SK-N-SH treated with all-trans-retinoic acid at 6 μM for 48 hours (cell line): ENCODE results near the gene KRT84.

ENCODE experiments used
- ISL1 ChIP-seq: fragments of 250-450 bp; sonication (Bioruptor Pico); IDR thresholded peaks from 2 replicates; pipeline ENCODE4 v2.1.2; 2022; ENCODE audit warnings: mild to moderate bottlenecking, moderate library complexity
- PPARA ChIP-seq: fragments of 250-450 bp; sonication (Bioruptor Pico); IDR thresholded peaks from 2 replicates; pipeline ENCODE4 v1.5.0; 2020; ENCODE audit warnings: mild to moderate bottlenecking, borderline replicate concordance
- RARB ChIP-seq: fragments of 250-450 bp; sonication (Bioruptor Pico); IDR thresholded peaks from 2 replicates; pipeline ENCODE4 v1.8.0; 2021; ENCODE audit warnings: mild to moderate bottlenecking, moderate library complexity
- TOX ChIP-seq: fragments of 250-450 bp; sonication (Bioruptor Pico); IDR thresholded peaks from 2 replicates; pipeline ENCODE4 v1.8.0; 2021; ENCODE audit warnings: mild to moderate bottlenecking, moderate library complexity, borderline replicate concordance
- ZFP30 ChIP-seq: fragments of 450-650 bp; formaldehyde crosslinking; IDR thresholded peaks from 2 replicates; pipeline ENCODE4 v1.5.0; 2022; ENCODE audit warnings: mild to moderate bottlenecking, moderate library complexity
- ZNF565 ChIP-seq: fragments of 450-650 bp; formaldehyde crosslinking; conservative IDR thresholded peaks from 2 replicates; pipeline ENCODE4 v1.5.0; 2020; ENCODE audit warnings: low read depth, mild to moderate bottlenecking, moderate library complexity
- ZNF70 ChIP-seq: fragments of 450-650 bp; formaldehyde crosslinking; IDR thresholded peaks from 2 replicates; pipeline ENCODE4 v1.5.0; 2020; ENCODE audit warnings: mild to moderate bottlenecking, moderate library complexity
- TF ChIP-seq, protein P1 (sequence below): fragments of 250-450 bp; sonication (Bioruptor Pico); IDR thresholded peaks from 2 replicates; pipeline ENCODE4 v1.8.0; 2020; ENCODE audit warnings: mild to moderate bottlenecking, moderate library complexity, borderline replicate concordance
- TF ChIP-seq, protein P2 (sequence below): fragments of 250-450 bp; sonication (Bioruptor Pico); IDR thresholded peaks from 2 replicates; pipeline ENCODE4 v1.5.1; 2020; ENCODE audit warnings: low read depth, mild to moderate bottlenecking, moderate library complexity

DNA sequence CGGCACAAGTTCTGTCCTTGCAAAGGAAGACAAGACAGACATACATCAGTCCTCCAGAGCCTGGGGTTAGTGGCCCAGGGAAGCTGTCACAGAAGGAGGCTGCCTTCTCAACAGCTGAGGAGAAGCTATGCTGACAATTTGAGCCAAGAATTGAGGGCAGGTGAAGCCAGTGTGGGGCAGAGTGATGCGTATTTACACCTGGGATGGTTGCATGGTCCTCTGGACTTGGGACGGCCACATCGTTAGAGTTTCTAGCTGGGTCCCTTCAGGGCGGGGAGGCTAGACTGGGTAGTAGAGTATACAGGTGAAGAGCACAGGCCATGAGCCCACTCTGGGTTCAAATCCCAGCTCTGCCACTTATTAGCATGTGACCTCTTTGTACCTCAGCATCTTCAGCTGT is 34.7 kb downstream of the KRT84 start:
- TF ChIP-seq, protein P1, sequence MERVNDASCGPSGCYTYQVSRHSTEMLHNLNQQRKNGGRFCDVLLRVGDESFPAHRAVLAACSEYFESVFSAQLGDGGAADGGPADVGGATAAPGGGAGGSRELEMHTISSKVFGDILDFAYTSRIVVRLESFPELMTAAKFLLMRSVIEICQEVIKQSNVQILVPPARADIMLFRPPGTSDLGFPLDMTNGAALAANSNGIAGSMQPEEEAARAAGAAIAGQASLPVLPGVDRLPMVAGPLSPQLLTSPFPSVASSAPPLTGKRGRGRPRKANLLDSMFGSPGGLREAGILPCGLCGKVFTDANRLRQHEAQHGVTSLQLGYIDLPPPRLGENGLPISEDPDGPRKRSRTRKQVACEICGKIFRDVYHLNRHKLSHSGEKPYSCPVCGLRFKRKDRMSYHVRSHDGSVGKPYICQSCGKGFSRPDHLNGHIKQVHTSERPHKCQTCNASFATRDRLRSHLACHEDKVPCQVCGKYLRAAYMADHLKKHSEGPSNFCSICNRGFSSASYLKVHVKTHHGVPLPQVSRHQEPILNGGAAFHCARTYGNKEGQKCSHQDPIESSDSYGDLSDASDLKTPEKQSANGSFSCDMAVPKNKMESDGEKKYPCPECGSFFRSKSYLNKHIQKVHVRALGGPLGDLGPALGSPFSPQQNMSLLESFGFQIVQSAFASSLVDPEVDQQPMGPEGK (CRISPR knock-in tag), result no peak
- TF ChIP-seq ZFP30 (CRISPR knock-in tag), result no peak
- TF ChIP-seq PPARA, result no peak
- TF ChIP-seq ISL1 (CRISPR knock-in tag), result no peak
- no peak for TF ChIP-seq TOX (CRISPR knock-in tag)
- TF ChIP-seq ZNF565 (CRISPR knock-in tag), result no peak
- TF ChIP-seq, protein P2, sequence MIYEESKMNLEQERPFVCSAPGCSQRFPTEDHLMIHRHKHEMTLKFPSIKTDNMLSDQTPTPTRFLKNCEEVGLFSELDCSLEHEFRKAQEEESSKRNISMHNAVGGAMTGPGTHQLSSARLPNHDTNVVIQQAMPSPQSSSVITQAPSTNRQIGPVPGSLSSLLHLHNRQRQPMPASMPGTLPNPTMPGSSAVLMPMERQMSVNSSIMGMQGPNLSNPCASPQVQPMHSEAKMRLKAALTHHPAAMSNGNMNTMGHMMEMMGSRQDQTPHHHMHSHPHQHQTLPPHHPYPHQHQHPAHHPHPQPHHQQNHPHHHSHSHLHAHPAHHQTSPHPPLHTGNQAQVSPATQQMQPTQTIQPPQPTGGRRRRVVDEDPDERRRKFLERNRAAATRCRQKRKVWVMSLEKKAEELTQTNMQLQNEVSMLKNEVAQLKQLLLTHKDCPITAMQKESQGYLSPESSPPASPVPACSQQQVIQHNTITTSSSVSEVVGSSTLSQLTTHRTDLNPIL (CRISPR knock-in tag), result no peak
- TF ChIP-seq ZNF70 (CRISPR knock-in tag), result no peak
- TF ChIP-seq RARB (CRISPR knock-in tag), result no peak
